Mucosa of rectum (tissue), 2 donors: Measurements from ENCODE around the gene CHPF2.

ENCODE experiments used
- H3K27ac ChIP-seq, 2 donors: one replicate each; pipeline ENCODE4 v1.7.0; 2013; ENCODE audit warnings: inconsistent platforms in 2 of 2, low read depth in 2 of 2, low read length in 2 of 2
- H3K27me3 ChIP-seq, 2 donors: one replicate each; pipeline ENCODE4 v1.7.0; 2013; ENCODE audit warnings: low read length in 2 of 2; ENCODE audit not compliant: control insufficient read depth in 2 of 2, insufficient read depth in 2 of 2
- H3K36me3 ChIP-seq, 2 donors: one replicate each; pipeline ENCODE4 v1.7.0; 2013; ENCODE audit warnings: low read length in 2 of 2; ENCODE audit not compliant: control insufficient read depth in 2 of 2, insufficient read depth in 2 of 2
- H3K4me1 ChIP-seq, 2 donors: one replicate each; pipeline ENCODE4 v1.7.0; 2013; ENCODE audit warnings: low read length in 2 of 2, mild to moderate bottlenecking in 1 of 2; ENCODE audit not compliant: control insufficient read depth in 2 of 2, insufficient read depth in 2 of 2
- H3K4me3 ChIP-seq, 2 donors: one replicate each; pipeline ENCODE4 v1.7.0; 2013; ENCODE audit warnings: low read length in 2 of 2
- H3K9ac ChIP-seq, 2 donors: one replicate each; pipeline ENCODE4 v1.7.0; 2013; ENCODE audit warnings: low read length in 2 of 2, low read depth in 1 of 2, mild to moderate bottlenecking in 1 of 2
- H3K9me3 ChIP-seq, 2 donors: one replicate each; pipeline ENCODE4 v1.7.0; 2013; ENCODE audit warnings: low read length in 2 of 2; ENCODE audit not compliant: control insufficient read depth in 2 of 2
- donor health status: healthy.
- donor health status: Normal muscosa, but diverticular disease.

Gene CHPF2

DNA sequence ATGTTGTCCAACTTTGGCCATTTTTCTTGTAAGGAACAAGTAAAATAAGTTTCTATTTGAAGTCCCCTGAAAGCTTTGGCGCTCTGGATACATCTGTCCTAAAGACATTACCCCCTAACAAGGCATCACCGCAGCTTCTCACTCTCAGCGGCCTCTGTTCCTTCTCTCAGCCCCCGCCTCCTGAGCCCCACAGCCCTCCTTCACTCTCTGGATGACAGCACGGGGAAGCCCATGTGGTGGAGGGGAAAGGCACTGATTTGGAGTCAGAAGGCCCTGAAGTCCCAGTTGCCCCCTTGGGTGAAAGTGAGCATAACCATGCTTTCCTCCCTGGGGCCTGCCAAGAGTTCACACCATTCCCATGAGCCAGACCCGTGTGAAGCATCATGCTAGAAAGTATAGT is 26.6 kb upstream of the CHPF2 start:
- H3K9me3 ChIP-seq: no peaks in the 10 kb centered on the region

DNA sequence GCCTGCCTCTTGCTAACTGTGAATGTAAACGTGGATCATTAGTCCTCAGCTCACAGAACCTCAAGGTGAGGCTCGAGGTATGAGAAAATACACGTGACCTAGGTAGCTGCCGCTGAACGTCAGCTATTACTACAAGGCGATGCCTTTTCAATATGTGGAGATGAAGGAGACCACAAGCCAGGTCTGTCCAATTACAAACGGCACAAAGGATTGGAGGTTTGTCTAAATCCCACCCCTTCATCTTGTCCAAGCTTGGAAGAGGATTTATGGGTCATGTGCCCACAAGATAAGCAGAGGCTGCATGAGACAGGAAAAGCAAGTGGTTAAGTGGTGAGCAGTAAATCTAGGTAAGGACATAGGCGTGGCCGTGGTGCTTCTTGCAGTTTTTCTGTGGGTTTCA is 25.4 kb upstream of the CHPF2 start:
- Histone ChIP-seq H3K4me3 (no peak overlapping the region), H3K4me1 (no peaks in the 10 kb centered on the region), H3K9ac (no peak overlapping the region), H3K27ac (no peak overlapping the region), H3K9me3 (no peaks in the 10 kb centered on the region), H3K27me3 (peaks cover 0 to 4% of the 10 kb centered on the region in 2 donors), H3K36me3 (no peaks in the 10 kb centered on the region)

More for the DNA sequence above, 26.6 kb upstream of the CHPF2 start:
- Histone ChIP-seq H3K9ac (no peak overlapping the region), H3K27me3 (peaks cover 0 to 4% of the 10 kb centered on the region in 2 donors), H3K27ac (no peak overlapping the region), H3K36me3 (no peaks in the 10 kb centered on the region), H3K4me3 (no peak overlapping the region), H3K4me1 (no peaks in the 10 kb centered on the region)

DNA sequence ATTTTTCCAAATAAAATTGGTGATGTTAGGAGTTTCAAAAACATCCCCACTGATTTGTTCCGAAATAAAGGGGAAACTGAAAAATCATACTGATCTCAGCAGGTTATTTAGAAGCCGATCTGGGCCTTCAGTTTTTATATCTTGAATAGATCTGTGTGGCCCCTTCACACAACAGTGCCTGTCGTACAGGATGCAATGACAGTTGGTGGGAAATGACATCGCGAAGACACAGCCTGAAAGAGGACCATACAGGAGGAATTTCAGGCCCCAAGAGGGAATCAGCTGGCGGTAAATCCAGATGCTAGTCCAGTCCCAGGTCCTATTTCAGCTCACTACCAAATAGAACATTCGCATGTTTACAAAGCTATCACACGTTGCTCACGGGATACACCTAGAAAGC is 25.0 kb upstream of the CHPF2 start:
- H3K27ac ChIP-seq: no peak overlapping the region
- H3K4me1 ChIP-seq: no peaks in the 10 kb centered on the region
- H3K36me3 ChIP-seq: no peaks in the 10 kb centered on the region
- no peaks in the 10 kb centered on the region for H3K9me3 ChIP-seq
- no peak overlapping the region for H3K9ac ChIP-seq
- H3K27me3 ChIP-seq: peaks cover 0 to 4% of the 10 kb centered on the region in 2 donors
- H3K4me3 ChIP-seq: no peak overlapping the region

DNA sequence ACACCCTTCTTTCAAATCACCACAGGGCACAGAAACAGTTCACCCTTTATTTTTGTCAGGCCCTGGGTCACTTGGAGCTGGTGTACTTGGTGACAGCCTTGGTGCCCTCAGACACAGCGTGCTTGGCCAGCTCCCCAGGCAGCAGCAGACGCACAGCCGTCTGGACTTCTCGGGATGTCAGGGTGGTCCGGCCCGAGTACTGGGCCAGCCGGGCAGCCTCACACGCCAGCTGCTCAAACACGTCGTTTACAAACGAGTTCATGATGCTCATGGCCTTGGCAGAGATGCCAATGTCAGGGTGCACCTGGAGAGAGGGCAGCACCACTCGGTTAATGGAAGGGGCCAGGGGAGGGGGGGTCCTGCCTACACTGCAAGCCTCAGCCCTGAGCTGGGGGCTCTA is 24.5 kb upstream of the CHPF2 start:
- no peak overlapping the region for H3K27ac ChIP-seq
- H3K36me3 ChIP-seq: no peaks in the 10 kb centered on the region
- peaks cover 0 to 4% of the 10 kb centered on the region in 2 donors for H3K27me3 ChIP-seq
- no peak overlapping the region for H3K4me3 ChIP-seq
- H3K9me3 ChIP-seq: no peaks in the 10 kb centered on the region
- H3K4me1 ChIP-seq: no peaks in the 10 kb centered on the region
- H3K9ac ChIP-seq: no peak overlapping the region

DNA sequence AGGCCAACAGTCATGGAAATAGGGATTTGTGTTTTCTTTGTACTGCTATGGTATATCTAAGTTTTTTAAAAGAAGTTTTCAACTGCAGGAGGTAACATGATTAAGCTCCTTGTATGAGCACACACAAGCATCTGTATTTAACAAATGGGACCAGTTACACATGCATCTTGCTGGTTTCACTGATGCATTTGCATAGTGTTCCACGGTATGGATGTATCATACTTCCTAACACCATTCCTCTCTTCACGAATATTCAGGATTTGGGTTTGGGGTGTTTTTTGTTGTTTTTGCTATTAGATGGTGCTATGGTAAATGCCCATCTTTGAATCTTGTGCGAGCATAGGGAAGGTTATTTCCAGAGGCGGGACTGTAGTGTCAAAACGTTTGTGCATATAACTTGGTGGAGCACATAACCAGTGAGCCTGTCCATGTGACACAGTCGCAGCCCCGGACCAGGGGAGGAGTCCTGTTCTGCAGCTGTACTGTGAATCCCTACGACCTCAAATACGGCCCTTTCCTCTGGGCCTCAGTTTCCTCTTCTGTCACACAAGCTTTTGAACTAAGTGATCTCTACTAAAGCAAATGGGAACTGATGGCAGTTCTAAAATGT is 23.9 kb upstream of the CHPF2 start:
- Histone ChIP-seq H3K9ac (no peak overlapping the region), H3K27ac (no peak overlapping the region), H3K4me1 (no peaks in the 10 kb centered on the region), H3K4me3 (no peak overlapping the region), H3K36me3 (no peaks in the 10 kb centered on the region), H3K27me3 (peaks cover 0 to 4% of the 10 kb centered on the region in 2 donors), H3K9me3 (no peaks in the 10 kb centered on the region)

DNA sequence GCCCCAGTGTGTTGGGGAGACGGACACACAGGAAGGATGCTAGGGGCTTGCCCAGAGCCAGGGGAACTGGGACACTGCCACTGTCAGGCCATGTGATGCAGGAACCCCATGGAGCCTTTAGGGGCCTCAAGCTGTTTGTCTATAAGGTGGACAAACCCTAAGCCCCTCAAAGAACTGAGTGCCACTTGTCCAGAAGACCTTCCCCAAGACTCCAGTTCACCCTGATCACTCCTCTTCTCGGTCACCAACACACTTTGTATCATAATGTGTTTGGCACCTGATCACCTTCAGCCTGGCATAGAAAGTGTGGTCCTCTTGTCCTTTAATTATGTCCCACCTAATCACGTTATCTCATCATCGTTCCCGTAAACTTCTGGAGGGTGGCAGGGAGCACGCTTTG is 22.7 kb upstream of the CHPF2 start:
- no peak overlapping the region for H3K27ac ChIP-seq
- no peaks in the 10 kb centered on the region for H3K4me1 ChIP-seq
- no peaks in the 10 kb centered on the region for H3K9me3 ChIP-seq
- H3K36me3 ChIP-seq: peaks cover 9 to 10% of the 10 kb centered on the region in 2 donors
- no peak overlapping the region for H3K9ac ChIP-seq
- H3K4me3 ChIP-seq: no peak overlapping the region
- H3K27me3 ChIP-seq: peaks cover 0 to 4% of the 10 kb centered on the region in 2 donors

DNA sequence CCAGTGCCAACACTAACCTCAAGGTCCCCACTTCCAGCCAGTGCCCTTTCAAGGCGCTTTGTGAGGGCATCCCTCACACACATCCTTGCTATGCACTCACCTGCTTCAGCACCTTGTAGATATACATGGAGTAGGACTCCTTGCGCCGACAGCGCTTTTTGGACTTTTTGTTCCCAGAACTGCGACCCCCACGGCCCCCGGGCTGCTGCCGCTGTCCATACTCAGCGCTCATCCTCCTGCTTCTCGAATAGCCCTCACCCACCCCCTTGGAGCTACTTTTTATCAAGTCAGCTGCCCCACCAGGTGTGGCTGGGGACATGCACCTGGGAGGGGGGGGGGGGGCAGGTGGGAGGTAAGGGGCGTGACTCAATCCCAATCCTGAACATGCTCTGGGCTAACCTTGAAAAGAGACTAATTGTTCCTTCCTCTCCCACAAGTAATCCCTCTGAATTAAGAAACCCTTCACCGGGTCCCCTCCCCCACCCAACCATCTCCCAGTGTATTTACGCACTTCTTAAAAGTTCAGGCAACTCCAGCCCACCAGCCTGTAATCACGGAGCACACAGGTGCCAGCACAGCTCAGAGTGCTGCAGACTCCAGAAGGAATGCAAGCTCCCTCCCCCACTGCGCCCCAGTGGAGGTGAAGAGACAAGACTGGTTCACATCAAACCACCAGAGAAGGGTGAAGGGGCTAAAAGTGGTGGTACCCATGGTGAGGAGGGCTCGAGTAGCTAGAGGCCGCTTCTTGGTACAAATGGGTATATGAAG is 22.0 kb upstream of the CHPF2 start, which contains the start of gene H2BK1:
Gene H2BK1 (minus strand): TSS at position 402 of the 768 bp plus-strand sequence. CDS start 170 bp downstream, at position 232.
- Histone ChIP-seq H3K27me3 (peaks cover 0 to 4% of the 10 kb centered on the region in 2 donors), H3K27ac (no peak within 1 kb of the TSS)

DNA sequence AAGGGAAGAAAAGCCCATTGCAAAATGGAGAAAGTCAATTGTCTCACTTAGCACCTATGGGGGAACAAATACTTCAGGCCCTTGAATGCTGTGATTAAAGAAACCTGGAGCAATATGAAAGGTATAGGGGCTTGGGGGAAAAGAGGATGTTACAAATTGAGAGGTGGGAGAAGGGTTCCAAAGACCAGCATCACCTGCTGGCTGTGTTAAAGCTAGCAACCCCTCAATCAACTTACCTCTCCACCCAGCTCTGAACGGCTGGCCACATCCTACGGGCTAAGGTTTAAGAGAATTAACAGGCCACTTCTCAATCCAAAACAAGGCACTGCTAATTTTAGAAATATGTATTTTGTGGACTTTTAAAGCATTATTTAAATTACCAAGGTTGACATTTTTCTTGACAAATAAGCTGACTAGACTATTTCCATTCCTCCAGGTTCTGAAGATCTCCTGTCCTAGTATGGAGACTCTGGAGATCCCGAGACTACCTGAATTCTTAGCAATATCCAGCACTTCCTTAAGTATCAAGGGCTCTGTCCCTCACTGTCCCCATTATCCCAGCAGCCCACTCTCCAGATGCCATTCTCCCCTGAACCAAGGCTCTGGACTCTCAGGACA is 21.0 kb upstream of the CHPF2 start:
- H3K4me1 ChIP-seq: no peaks in the 10 kb centered on the region
- peaks cover 0 to 4% of the 10 kb centered on the region in 2 donors for H3K27me3 ChIP-seq
- H3K9me3 ChIP-seq: no peaks in the 10 kb centered on the region
- peak overlapping the region in 1 of 2 donors; percentile 17 for H3K9ac ChIP-seq
- no peak overlapping the region for H3K27ac ChIP-seq
- H3K4me3 ChIP-seq: no peak overlapping the region
- H3K36me3 ChIP-seq: peaks cover 17 to 25% of the 10 kb centered on the region in 2 donors

More for the DNA sequence above, 22.0 kb upstream of the CHPF2 start, which contains the start of gene H2BK1:
- no peak within 1 kb of the TSS for H3K9ac ChIP-seq
- H3K4me1 ChIP-seq: no peaks in the 10 kb centered on the region
- peaks cover 11 to 16% of the 10 kb centered on the region in 2 donors for H3K36me3 ChIP-seq
- H3K4me3 ChIP-seq: no peak within 1 kb of the TSS
- no peaks in the 10 kb centered on the region for H3K9me3 ChIP-seq

DNA sequence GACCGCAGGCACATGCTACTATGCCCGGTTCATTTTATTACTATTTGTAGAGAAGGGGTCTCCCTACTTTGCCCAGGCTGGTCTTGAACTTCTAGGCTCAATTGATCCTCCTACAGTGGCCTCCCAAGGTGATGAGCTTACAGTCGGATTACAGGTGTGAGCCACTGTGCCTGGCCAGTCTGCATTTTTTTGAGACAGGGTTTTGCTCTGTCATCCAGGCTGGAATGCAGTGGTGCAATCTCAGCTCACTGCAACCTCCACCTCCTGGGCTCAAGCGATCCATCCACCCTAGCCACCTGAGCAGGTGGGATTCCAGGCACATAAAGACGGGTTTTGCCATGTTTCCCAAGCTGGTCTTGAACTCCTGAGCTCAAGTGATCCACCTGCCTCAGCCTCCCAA is 19.7 kb upstream of the CHPF2 start:
- H3K4me3 ChIP-seq: no peak overlapping the region
- no peak overlapping the region for H3K27ac ChIP-seq
- no peaks in the 10 kb centered on the region for H3K9me3 ChIP-seq
- H3K27me3 ChIP-seq: no peaks in the 10 kb centered on the region
- no peak overlapping the region for H3K9ac ChIP-seq
- peaks cover 25 to 34% of the 10 kb centered on the region in 2 donors for H3K36me3 ChIP-seq
- no peaks in the 10 kb centered on the region for H3K4me1 ChIP-seq

DNA sequence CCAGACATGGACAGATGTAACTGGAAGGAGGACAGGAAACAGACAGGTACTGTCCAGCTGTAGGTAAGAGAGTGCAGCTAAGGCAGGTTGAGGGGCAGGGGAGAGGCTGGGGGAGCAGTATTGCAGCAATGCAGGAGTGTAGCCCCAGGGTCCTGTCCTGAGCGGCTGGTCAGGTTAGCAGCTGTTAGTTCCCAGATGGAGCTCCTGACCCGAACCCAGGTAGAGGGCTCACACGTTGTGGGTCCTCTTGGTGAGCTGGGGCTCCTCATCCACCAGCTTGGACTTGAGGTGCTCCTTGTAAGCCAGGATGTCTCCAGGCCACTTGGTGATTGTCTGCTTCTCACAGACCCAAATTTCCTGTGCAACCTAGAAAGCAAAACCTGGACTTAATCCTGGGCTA is 18.5 kb upstream of the CHPF2 start:
- H3K4me1 ChIP-seq: no peaks in the 10 kb centered on the region
- no peak overlapping the region for H3K27ac ChIP-seq
- peaks cover 37 to 44% of the 10 kb centered on the region in 2 donors for H3K36me3 ChIP-seq
- no peak overlapping the region for H3K4me3 ChIP-seq
- no peak overlapping the region for H3K9ac ChIP-seq
- H3K27me3 ChIP-seq: no peaks in the 10 kb centered on the region
- H3K9me3 ChIP-seq: no peaks in the 10 kb centered on the region
